Measurements from ENCODE around the gene PARD6G.

DNA sequence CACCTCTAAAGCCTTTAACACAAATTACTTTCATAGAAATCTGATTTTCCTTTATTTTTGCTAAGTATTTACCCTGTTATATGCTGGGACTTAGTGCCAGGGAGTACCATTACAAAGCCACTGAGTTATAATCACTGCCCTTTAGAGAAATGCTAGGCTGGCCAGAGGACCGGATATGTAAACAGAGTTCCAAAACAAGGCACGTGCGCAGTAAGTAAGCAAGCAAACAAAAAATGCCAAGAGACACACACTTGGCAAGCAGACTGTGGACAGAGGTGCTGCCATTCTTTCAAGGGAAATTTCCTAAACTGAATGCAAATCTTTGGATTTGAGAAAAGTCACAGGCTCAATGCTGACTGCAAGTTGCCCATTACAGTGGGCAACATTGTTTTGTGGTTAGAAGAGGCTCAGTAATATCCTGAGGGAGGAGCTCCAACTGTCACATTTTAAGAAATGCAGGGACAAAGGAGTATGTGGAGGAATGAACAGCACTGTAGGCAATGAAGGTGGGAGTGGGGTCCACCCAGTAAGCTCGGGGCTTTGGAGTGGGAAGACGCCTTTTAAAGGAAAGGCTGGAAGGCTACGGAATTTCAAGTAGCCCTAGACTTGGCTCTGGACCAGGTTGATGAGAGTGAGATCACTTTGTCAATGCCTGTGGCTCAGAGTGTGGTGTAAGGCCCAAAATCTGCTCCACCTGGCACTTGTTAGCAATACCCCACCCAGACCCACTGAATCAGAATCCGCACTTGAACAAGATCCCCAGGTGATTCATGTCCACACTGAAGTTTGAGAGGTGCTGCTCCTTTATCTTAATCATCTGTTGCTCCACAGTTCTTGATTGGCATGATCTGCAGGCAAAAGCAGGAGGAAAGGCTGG lies 2.1 kb upstream of the PARD6G start:
- TF ChIP-seq, protein P1, sequence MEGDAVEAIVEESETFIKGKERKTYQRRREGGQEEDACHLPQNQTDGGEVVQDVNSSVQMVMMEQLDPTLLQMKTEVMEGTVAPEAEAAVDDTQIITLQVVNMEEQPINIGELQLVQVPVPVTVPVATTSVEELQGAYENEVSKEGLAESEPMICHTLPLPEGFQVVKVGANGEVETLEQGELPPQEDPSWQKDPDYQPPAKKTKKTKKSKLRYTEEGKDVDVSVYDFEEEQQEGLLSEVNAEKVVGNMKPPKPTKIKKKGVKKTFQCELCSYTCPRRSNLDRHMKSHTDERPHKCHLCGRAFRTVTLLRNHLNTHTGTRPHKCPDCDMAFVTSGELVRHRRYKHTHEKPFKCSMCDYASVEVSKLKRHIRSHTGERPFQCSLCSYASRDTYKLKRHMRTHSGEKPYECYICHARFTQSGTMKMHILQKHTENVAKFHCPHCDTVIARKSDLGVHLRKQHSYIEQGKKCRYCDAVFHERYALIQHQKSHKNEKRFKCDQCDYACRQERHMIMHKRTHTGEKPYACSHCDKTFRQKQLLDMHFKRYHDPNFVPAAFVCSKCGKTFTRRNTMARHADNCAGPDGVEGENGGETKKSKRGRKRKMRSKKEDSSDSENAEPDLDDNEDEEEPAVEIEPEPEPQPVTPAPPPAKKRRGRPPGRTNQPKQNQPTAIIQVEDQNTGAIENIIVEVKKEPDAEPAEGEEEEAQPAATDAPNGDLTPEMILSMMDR (IDR thresholded peaks at IDR 0.05; ENCODE audit: control extremely low read depth in 1 of 3, insufficient read depth in 1 of 3, low read depth in 1 of 3, low read length in 3 of 3), result no peak
- TF ChIP-seq EZH2 (IDR thresholded peaks at IDR 0.05; ENCODE audit: low read depth, low read length, severe bottlenecking) (no peak), ZNF274 (IDR thresholded peaks at IDR 0.05; ENCODE audit: borderline replicate concordance, extremely low read depth, low read length) (no peak), POLR2AphosphoS5 (IDR thresholded peaks at IDR 0.05; ENCODE audit: low read depth, low read length) (no peak), POLR2A (IDR thresholded peaks at IDR 0.05; ENCODE audit: control extremely low read depth in 1 of 2, low read depth in 2 of 2, low read length in 2 of 2) (no peak), POU5F1 (IDR thresholded peaks at IDR 0.05; ENCODE audit: low read depth, low read length) (no peak), YY1 (IDR thresholded peaks at IDR 0.05; ENCODE audit: low read depth, low read length) (no peak), TCF12 (IDR thresholded peaks at IDR 0.05; ENCODE audit: low read depth, low read length) (no peak), CEBPB (IDR thresholded peaks at IDR 0.05; ENCODE audit: low read depth, low read length) (no peak), CHD1 (IDR thresholded peaks at IDR 0.05; ENCODE audit: low read depth, low read length) (no peak)

Measured in H1 (cell line).